IPS-11a (cell line): ENCODE data around the gene MED31.
A peak's percentile ranks its signal among the peaks of the same experiment; 100 is the strongest.

Source experiments
- H3K4me3 ChIP-seq: one replicate; pipeline ENCODE4 v1.5.1; 2013; ENCODE audit warnings: low read depth, low read length, control low read depth

The MED31 gene

DNA sequence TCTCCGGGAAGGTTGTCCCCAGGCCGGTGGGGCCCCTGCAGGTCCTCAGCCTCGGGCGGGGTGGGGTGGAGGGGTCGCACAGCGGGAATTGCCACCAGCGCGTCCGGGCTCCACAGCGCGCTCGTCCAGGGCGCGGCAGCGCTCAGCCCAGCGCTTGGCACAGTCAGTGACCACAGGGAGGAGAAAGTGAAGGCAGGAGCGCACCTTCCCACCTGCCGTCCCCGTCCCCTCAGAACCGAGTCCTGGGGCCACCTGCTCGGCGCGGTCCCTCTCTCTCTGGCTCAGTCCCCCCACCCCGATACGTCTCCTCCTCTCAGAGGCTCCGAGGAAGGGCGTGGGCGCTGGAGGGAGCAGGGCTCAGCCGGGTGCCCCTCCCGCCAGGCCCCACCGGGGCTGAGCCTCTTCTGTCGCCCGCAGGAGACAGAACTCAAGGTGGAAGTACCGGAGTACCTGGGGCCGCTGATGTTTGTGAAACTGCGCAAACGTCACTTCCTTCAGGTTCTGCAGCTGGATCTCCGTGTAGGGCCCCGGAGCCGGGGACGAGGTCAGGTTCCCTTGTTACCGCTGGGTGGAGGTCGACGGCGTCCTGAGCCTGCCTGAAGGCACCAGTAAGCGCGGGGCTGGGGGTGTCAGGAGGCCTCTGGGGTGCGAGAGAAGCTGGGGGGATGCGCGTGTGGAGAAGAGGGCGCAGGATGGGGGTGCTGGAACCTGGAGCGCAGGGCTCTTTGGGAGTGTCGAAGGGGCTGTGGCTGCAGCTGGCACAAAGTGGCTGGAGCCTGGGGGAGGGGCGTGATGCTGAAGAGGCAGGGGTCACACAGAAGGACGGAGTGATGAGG lies 5.6 kb upstream of the MED31 start:
- H3K4me3 ChIP-seq, result peak overlapping the region; percentile 25

GRCh38 chr17:6655732-6656361 lies 4.4 kb upstream of the MED31 start:
- H3K4me3 ChIP-seq, result peak overlapping the region; percentile 37

GRCh38 chr17:6654841-6655731 lies 3.7 kb upstream of the MED31 start:
- peak overlapping the region; percentile 41 for H3K4me3 ChIP-seq

GRCh38 chr17:6651919-6652452 lies 581 bp upstream of the MED31 start:
- peak overlapping the region; percentile 95 for H3K4me3 ChIP-seq

- no peak overlapping the region for H3K4me3 ChIP-seq
Observed at GRCh38 chr17:6648181-6648580, 3.2 kb downstream of the MED31 start.

- no peak overlapping the region for H3K4me3 ChIP-seq
Observed at GRCh38 chr17:6643451-6644125, 7.8 kb downstream of the MED31 start.

DNA sequence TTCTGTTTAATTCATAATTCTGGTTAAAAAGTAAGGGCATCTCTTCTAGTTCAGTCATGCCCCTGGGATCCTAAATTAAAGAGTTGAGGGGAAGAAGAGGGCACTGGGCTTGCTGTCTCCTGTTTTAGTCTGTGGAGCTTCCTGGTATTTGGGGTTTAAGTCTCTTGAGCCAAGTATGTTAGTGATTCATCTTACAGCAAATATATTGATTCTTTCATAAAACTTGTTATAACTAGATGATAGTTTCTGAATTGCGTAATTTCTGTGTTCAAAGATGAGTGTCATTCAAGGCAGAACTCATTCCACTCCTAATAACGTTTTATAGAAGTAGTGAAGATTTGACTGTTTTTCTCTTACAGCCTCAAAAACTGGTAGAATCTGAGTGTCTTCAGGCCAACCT lies 8.8 kb downstream of the MED31 start:
- H3K4me3 ChIP-seq, result no peak overlapping the region

GRCh38 chr17:6641247-6641863 lies 10.1 kb downstream of the MED31 start:
- H3K4me3 ChIP-seq, result peak overlapping the region; percentile 85

GRCh38 chr17:6640536-6641246 lies 10.7 kb downstream of the MED31 start, which contains the start of the genes KIAA0753 and TXNDC17:
KIAA0753 (minus strand) TSS chr17:6640711; CDS start chr17:6635103, 5,608 bp downstream.
TXNDC17 (plus strand) TSS chr17:6641060; CDS start chr17:6641083, 23 bp downstream.
- peak within 1 kb of the TSS; percentile 85 for H3K4me3 ChIP-seq

DNA sequence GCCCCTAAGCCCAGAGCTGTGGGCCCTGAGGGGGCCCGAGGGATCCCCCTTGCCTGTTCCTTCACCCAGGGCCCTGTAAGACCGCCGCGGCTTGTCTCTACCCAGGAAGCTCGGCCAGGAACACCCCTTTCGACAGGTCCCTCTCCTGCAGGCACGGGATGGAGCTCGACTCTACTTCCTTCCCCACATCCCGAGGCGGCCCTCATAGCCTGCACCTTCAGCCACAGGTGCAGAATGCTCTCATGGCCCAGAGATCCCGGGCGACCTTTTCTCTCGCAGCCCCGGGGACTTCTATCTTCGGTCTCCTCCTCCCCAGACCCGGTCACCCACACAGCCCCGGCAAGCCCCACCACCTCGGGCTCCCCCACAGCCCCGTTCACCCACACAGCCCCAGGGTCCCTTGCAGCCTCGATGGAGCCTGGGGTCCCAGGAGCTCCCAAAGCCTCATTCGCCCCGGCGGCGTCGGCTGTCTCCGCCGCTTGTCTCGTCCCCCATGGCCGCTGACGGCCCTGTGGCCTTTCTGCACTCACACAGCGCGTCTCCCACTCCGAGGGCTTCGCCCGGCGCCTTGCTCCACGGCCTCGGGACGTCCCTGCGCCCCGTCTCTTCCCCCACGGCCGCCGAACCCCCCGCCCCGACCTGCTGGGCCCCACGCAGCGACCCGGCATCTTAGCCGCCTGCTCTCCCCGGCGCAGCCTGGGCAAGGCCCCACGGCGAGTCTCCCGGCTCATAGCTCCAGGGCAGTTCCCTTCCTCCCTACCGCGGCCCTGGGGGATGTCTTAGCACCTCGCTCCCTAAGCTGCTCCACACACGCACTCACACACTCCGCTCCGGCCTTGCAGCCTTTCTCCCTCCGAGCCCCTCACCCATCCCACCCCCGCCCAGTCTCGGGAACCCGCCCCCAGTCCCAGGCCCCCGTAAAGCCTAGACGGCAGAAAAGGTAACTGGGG lies 11.5 kb downstream of the MED31 start:
- H3K4me3 ChIP-seq, result peak overlapping the region; percentile 85

DNA sequence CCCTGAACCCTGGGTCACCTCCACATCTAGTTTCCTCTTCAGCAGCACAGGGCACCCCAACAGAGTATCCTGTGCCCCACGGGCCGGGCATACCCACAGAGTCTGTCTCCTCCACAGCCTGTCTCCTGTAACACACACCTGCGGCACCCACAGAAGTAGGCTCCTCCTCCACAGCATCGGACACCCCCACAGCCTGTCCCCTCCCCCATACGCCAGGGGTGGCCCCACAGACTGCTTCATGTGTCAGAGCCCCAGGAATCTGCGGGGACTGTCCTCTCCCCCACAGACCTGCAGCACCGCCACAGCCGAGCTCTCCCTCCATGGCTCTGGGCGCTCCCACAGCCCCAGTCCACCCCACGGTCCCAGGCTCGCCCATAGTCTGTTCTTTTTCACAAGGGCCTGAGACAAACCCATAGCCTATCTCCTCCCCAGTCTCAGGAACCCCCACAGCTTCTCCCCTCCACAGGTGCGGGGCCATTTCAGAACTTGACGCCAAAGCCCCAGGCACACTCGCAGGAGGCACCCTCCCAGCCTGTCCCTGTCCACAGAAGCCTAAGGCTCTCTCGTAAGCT lies 12.3 kb downstream of the MED31 start:
- H3K4me3 ChIP-seq, result peak overlapping the region; percentile 85

DNA sequence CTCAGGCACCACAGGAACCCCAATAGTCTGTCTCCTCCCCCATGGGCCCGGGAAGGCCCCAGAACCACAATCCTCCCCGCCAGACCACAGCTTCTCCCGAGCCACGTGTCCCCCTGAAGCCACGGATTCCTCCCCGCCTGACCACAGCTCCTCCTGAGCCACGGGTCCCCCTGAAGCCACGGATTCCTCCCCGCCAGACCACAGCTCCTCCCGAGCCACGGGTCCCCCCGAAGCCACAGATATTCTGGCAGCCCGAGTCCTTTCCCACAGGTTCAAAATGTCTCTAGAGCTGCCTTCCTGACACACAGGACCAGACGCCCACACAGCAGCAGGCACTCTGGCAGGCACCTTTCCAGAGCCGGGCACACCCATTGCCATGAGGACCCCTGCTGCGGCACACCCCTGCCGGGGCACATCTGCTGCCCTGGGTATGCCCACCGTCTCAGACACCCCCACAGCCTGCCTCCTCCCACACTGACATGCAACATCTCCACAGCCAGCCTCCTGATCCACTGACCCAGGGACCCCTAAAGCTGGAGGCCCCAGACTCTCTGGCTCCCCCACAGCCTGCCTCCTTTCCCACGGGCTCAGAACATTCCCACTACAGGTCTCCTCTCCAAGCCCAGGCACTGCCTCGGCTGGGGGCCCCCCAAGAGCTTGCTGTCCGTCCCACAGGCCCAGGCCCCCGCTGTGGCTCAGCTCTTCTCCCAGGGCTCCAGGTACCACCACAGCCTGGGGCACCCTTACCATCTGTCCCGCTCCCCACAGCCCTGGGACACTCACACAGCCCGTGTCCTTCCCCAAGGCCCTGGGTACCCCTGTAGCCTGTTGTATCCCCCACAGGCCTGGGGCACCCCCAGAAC lies 13.1 kb downstream of the MED31 start:
- no peak overlapping the region for H3K4me3 ChIP-seq

DNA sequence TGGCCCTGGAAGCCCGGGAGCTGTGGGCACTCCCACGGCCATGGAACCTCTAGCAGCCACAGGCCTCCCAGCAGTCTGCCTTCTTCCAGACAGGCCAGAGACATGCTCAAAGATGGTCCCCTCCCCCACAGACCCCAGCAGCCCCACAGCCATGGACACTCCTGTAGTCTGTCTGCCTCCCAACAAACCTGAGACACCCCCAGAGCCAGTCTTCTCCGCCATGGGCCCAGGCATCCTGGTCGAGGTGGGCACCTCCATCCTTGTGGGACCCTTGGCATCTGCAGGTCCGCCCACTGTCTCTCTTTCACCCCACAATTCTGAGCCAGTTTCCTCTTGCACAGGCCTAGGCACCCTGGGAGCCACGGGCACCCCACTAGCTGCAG lies 14.0 kb downstream of the MED31 start:
- no peak overlapping the region for H3K4me3 ChIP-seq

- H3K4me3 ChIP-seq, result no peak overlapping the region
Observed at GRCh38 chr17:6636616-6637457, 14.6 kb downstream of the MED31 start.

DNA sequence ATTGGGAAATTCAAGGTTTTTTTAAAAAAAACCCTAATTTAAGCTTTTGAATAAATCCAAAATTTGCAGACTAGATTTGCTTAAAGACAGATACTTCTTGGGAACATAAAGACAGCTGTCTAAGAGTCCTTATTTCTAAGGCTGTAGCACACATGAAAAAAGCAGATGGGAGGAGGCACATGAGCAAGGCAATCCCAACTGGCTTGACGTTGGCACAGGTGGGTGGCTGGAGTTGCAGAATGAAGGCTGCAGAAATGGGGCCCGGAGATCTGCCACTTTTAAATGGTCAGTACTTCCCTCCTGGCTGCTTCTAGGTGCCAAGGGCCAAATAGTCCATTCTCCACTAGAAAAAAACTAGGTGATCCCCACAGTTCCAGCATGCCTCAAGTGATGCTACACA lies 15.3 kb downstream of the MED31 start:
- H3K4me3 ChIP-seq, result no peak overlapping the region

DNA sequence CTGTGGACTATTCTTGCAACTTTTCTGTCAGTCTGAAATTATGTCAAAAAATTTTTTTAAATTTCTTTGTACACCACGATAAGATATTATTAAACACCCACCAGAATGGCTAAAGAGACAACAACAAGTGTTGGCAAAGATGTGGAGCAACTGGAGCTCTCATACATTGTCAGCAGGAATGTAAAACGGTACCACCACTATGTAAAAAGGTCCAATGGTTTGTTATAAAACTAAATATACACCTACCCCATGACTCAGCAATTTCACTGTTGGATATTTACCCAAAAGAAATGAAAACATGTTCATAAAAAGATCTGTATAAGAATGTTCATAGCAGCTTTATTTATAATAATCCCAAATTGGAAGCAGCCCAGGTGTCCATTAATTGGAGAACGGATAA lies 18.1 kb downstream of the MED31 start:
- no peak overlapping the region for H3K4me3 ChIP-seq
